HG03159 (cell line): ENCODE measurements around the gene KLHL10.

ENCODE experiments used
- ATAC-seq: cut with Tn5 transposase; IDR thresholded peaks from one replicate; pipeline ENCODE4 v1.9.1; 2021; ENCODE audit warnings: mild to moderate bottlenecking, moderate library complexity; ENCODE audit not compliant: unreplicated experiment

Gene KLHL10

DNA sequence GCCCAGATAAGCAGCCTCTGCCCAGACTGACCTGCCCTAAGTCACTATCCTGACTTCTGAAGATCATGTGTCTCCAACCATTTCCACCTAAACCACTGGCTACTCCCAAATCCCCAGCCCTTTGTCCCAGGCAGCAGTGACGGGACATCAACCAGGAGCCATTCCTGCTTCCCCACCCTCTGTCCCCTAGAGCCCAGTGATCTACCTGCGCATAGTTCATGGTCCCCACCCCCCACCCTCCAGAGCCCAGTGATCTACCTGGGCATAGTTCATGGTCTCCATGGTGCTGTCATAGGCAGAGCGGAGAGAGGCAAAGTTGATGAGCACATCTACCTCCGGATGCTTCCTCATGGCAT, 54.4 kb downstream of the KLHL10 start:
- no peak for ATAC-seq

DNA sequence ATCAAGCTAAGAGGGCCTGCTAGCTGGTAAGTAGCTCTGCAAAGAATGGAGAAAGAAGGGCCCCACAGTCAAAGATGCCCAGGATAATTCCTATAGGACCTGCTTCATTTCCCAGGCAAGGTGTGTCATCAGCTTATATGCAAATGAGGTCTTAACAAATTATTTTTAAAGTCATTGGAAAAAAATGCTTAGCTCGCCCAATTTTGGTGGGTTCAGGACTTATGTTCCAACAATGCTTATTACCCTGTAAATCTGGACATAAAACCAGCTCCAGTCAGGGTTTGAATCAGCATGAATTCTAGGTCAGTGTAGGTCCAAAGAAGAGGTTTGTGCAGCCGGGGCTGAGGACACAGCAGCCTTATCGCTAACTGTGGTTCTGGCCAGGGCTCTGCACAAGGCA, 55.8 kb downstream of the KLHL10 start:
- no peak for ATAC-seq

DNA sequence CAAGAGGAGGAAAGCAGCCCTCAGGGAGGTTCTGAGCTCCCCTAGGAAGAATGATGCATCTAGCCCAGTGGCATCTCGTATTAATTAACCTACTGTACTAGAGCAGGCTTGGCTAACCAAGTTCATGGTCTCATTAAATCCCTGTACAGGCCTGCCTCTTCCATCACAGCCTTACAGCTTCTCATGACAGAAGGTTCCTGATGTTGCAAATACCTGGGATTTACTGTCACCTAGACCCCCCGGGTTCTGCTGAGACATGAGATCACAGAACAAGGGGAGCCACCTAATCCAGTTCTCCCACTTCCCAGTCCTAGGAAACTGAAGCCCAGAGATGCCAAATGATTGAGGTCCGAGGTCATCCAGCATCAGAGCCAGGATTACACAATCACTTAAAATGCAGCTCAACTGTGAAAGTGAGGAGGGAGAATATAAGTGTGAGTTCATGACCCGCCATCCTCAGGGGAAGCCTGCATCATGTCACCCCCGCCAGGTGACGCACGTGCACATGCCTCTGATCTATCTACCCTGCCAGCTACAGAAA, 57.2 kb downstream of the KLHL10 start:
- no peak for ATAC-seq

DNA sequence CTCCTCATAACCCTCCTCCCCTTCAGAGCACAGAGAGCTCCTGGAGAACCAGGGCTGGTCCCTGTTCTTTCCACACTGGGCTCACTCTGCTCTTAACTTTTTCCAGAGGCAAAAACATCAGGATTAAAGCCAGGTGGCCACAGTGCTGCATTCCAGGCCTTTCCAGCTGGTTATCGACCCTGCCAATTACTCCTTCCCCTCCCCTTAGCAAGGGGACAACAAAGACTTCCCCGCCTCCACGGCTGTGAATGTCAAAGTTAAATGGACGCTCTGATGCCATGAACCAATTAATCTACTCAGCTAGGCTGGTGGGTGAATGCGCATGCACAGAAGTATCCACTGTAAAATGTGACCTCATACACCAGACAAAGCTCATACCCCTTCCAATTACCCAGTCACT, 58.0 kb downstream of the KLHL10 start:
- ATAC-seq, result no peak

DNA sequence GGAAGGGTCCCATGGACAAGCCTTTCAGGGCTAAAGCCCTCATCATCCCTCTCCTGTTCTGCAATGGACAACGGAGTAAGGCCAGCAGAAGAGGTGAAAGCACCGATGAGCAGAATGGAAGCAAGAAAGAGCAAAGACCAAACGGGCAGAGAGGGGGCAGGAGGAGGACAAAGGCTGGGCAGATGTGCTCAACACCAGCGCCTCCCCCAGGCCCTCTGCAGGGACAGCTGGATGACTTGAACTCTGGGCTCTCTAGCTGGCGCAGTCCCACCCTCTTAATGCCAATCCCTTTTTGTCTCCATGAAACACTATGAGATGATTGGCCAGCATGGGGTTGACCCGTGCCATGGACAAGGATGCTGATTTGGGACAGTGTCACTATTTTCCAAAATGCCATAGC, 59.1 kb downstream of the KLHL10 start:
- no peak for ATAC-seq
